Upper lobe of left lung (tissue), 4 donors: ENCODE data around the gene MUC13.

Source experiments
- EP300 ChIP-seq, 4 donors: sonication (generic); formaldehyde crosslinking; IDR thresholded peaks; one replicate each; pipeline ENCODE4 v1.5.1; 2017; ENCODE audit warnings: antibody characterized with exemption in 4 of 4, control low read depth in 2 of 4
- POLR2A ChIP-seq, 4 donors: fragments of 450-650 bp; IDR thresholded peaks; one replicate each; pipeline ENCODE4 v1.5.1; 2016 to 2017; ENCODE audit warnings: antibody characterized with exemption in 4 of 4, mild to moderate bottlenecking in 2 of 4
- POLR2AphosphoS5 ChIP-seq, 2 donors: sonication (generic); formaldehyde crosslinking; IDR thresholded peaks; one replicate each; pipeline ENCODE4 v1.5.1; 2017; ENCODE audit warnings: antibody characterized with exemption in 2 of 2
- TF ChIP-seq, protein P1 (sequence below), 6 experiments: fragments of 450-650 bp in 4 of 6; fragments of 200-600 bp in 2 of 6; sonication (generic) in 2 of 6; IDR thresholded peaks; one replicate each; pipeline ENCODE4 v1.5.1; 2016 to 2019; ENCODE audit warnings: antibody characterized with exemption in 6 of 6

DNA sequence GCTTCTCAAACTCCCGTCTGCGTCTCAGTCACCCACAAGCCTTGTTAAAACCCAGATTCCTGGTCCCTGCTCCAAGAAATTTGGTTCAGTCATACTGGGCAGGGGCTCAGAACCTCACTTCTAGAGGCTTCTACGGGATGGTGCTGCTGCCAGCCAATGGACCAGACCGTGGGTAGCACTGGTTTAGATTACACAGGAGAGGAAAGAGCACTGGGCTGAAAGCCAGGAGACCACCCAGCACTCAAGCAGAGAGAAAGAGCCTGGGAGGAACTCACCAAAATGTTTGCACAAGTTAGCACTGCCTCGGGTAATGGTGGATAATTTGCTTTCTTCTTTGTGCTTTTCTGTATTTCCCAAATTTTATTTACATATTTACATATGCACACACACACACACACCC, 46.9 kb upstream of the MUC13 start:
- TF ChIP-seq, protein P1, sequence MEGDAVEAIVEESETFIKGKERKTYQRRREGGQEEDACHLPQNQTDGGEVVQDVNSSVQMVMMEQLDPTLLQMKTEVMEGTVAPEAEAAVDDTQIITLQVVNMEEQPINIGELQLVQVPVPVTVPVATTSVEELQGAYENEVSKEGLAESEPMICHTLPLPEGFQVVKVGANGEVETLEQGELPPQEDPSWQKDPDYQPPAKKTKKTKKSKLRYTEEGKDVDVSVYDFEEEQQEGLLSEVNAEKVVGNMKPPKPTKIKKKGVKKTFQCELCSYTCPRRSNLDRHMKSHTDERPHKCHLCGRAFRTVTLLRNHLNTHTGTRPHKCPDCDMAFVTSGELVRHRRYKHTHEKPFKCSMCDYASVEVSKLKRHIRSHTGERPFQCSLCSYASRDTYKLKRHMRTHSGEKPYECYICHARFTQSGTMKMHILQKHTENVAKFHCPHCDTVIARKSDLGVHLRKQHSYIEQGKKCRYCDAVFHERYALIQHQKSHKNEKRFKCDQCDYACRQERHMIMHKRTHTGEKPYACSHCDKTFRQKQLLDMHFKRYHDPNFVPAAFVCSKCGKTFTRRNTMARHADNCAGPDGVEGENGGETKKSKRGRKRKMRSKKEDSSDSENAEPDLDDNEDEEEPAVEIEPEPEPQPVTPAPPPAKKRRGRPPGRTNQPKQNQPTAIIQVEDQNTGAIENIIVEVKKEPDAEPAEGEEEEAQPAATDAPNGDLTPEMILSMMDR (IDR thresholded peaks at IDR 0.05) = no peak
- TF ChIP-seq POLR2A (IDR thresholded peaks at IDR 0.05) (no peak), EP300 (IDR thresholded peaks at IDR 0.05) (no peak), POLR2AphosphoS5 (IDR thresholded peaks at IDR 0.05) (no peak)
